ENCODE results near the gene TRIM6.

TRIM6 gene, protein sequence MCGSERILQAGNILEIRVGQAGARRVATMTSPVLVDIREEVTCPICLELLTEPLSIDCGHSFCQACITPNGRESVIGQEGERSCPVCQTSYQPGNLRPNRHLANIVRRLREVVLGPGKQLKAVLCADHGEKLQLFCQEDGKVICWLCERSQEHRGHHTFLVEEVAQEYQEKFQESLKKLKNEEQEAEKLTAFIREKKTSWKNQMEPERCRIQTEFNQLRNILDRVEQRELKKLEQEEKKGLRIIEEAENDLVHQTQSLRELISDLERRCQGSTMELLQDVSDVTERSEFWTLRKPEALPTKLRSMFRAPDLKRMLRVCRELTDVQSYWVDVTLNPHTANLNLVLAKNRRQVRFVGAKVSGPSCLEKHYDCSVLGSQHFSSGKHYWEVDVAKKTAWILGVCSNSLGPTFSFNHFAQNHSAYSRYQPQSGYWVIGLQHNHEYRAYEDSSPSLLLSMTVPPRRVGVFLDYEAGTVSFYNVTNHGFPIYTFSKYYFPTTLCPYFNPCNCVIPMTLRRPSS

DNA sequence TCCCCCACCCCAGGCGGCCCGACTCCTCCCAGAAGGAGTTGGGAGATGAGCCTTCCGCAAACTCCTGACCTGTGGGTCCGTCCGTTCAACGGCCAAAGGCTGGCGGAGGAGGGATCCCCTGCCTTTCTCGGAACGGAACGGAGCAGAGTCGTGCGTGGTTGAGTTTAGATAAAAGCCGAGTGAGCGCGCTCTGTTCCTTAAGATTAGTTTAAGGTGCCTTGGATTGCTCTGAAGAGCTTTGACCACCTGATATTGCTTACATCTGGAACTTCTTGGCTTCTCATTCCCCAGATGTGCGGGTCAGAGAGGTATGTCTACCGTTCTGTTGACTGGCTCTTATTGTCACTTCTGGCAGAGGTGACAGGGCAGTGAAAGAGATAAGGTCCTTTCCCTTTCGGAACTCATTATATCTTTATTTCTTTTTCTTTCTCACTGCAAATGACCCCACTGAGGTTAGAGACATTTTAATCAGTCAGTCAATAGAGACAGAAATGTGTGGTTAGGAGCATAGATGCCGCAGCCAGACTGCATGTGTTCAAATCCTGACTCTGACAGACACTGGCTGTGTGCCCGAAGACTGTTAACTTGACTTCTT lies at the start of gene TRIM6:
Gene TRIM6, plus strand, starts transcription at position 31 of the 595 bp plus-strand sequence. Its CDS starts 261 bp downstream, at position 292.
- Histone ChIP-seq H3K4me1 (peaks cover 14 to 34% (median 24%) of the 10 kb centered on the region in 10 experiments; a peak in 18 of 20 replicates), H4K20me1 (no peaks in the 10 kb centered on the region), H3K4me2 (peak within 1 kb of the TSS; percentile 67 to 88 (median 83)), H3K9ac (peak within 1 kb of the TSS; percentile 71 to 81 (median 76)), H3K36me3 (no peaks in the 10 kb centered on the region), H3K27me3 (no peaks in the 10 kb centered on the region), H3K4me3 (peak within 1 kb of the TSS; percentile 57 to 72 (median 62)), H3K27ac (peak within 1 kb of the TSS; percentile 29 to 84 (median 77); a peak in 21 of 22 replicates), H3K9me3 (replicated peaks in 1 of 11) (no peaks in the 10 kb centered on the region)
- no peak for TF ChIP-seq Cebpa-rat (IDR thresholded peaks at IDR 0.05)

DNA sequence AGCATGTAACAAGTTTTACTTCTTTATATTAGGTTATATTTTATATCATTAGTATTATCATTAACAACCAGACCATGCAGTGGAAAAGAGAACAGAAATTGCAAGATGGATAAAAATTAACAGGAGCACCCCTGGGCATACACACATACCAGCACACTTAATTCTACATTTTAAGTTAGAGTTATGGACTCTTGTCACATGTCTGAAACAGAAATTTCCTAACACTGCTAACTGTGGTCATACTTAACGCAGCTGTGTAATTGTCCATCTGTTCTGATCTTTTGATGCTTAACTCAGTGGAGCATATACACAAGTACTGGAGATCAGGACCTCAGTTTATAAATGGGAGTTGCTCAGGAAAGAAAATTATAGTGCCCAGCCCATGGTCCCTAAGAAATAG lies 48.5 kb upstream of the TRIM6 start:
- Histone ChIP-seq H3K27ac (no peak overlapping the region), H3K9ac (no peak overlapping the region)
- no peak for TF ChIP-seq Cebpa-rat (IDR thresholded peaks at IDR 0.05)

DNA sequence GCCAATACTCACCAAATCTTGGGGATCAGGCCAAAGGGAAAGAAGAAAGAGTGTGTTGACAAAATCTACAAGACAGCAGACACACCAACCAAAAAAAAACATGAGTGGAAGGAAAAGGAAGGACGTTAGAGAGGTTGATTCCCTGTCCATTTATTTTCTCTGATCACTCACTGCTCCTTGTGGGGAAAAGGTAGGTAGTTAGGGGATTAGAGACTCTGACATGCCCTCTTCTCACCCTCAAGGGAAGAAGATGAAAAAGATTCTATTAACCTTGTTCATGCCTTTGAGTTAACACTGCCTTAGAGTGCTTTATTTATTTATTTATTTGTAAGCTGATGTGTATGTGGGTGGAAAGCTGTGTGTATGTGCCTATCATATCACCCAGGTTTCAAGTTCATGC lies 48.0 kb upstream of the TRIM6 start, which contains the start of gene OR52H1:
Gene OR52H1, minus strand, starts transcription at position 101 of the 400 bp plus-strand sequence. CDS start 3,035 bp downstream, outside the sequence.
- H3K4me3 ChIP-seq = no peak within 1 kb of the TSS
- no peak within 1 kb of the TSS for H3K27ac ChIP-seq
- H3K9me3 ChIP-seq (replicated peaks in 1 of 11) = no peaks in the 10 kb centered on the region
- H3K36me3 ChIP-seq = no peaks in the 10 kb centered on the region
- H4K20me1 ChIP-seq = no peaks in the 10 kb centered on the region
- no peaks in the 10 kb centered on the region for H3K4me1 ChIP-seq
- H3K4me2 ChIP-seq = no peak within 1 kb of the TSS
- no peak within 1 kb of the TSS for H3K9ac ChIP-seq
- no peak for TF ChIP-seq Cebpa-rat (IDR thresholded peaks at IDR 0.05)
- H3K27me3 ChIP-seq = no peaks in the 10 kb centered on the region

More for the DNA sequence above, 48.5 kb upstream of the TRIM6 start:
- Histone ChIP-seq H3K4me3 (no peak overlapping the region), H4K20me1 (no peaks in the 10 kb centered on the region), H3K9me3 (replicated peaks in 1 of 11) (no peaks in the 10 kb centered on the region), H3K4me1 (no peaks in the 10 kb centered on the region), H3K36me3 (no peaks in the 10 kb centered on the region), H3K4me2 (no peak overlapping the region), H3K27me3 (no peaks in the 10 kb centered on the region)

DNA sequence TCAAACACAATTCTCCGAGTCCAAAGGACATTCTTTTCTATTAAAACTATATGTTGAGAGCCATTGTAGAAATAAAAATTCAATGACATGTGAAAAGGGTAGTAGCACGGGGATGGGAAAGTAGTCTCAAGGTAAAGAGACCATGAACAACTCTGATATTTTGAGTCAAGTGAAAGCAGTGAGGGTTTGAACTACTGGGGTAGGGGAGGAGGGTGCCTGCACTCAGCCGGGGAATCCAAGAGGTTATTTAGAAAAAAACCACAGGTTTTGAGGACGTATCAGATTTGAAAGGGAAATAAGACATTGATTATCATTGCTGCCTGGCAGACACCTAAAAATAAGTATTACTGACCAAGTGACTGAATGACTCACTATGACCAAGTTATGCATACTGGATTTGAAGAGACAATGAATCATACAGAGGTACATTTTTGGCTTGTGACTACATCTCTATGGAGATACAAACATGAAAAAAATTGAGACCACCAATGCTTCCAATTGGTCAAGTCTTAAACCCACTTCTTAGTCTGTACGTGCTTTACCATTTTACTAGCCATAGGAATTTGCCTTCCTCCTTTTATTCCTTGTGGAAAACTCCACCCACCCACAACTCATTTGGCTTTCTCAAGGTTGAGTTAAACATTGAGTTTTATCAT lies 45.9 kb upstream of the TRIM6 start:
- Histone ChIP-seq H3K4me3 (no peak overlapping the region), H3K36me3 (no peaks in the 10 kb centered on the region), H3K27ac (no peak overlapping the region), H3K9ac (no peak overlapping the region), H3K27me3 (no peaks in the 10 kb centered on the region), H3K9me3 (replicated peaks in 1 of 11) (no peaks in the 10 kb centered on the region), H3K4me1 (peaks cover 0 to 7% (median 4%) of the 10 kb centered on the region in 10 experiments; a peak in 11 of 20 replicates), H3K4me2 (no peak overlapping the region), H4K20me1 (no peaks in the 10 kb centered on the region)
- no peak for TF ChIP-seq Cebpa-rat (IDR thresholded peaks at IDR 0.05)

DNA sequence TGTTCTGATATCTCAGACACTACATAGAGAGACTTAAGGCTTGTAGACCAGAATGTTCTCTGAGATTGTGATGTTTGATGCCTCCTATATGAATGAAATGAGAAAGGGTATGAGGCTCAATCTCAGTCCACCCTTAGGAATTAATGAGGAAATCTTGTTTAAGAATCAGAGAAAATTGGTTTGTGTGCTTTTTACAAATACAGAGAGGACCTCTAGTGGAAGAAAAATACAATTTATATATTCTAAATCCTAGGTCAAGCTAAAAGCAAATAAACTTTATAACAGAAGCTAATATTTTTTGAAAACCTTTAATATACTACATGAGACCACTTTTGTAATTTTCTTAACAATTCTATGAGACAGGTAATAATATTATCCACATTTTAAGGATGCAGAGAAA lies 43.1 kb upstream of the TRIM6 start:
- no peak overlapping the region for H3K27ac ChIP-seq
- no peak overlapping the region for H3K4me2 ChIP-seq
- H3K9me3 ChIP-seq (replicated peaks in 1 of 11) = no peaks in the 10 kb centered on the region
- H3K9ac ChIP-seq = no peak overlapping the region
- TF ChIP-seq Cebpa-rat (IDR thresholded peaks at IDR 0.05) = no peak
- no peaks in the 10 kb centered on the region for H3K27me3 ChIP-seq
- no peaks in the 10 kb centered on the region for H4K20me1 ChIP-seq
- peaks cover 3 to 14% (median 8%) of the 10 kb centered on the region in 10 experiments; a peak in 14 of 20 replicates for H3K4me1 ChIP-seq
- no peaks in the 10 kb centered on the region for H3K36me3 ChIP-seq
- no peak overlapping the region for H3K4me3 ChIP-seq

DNA sequence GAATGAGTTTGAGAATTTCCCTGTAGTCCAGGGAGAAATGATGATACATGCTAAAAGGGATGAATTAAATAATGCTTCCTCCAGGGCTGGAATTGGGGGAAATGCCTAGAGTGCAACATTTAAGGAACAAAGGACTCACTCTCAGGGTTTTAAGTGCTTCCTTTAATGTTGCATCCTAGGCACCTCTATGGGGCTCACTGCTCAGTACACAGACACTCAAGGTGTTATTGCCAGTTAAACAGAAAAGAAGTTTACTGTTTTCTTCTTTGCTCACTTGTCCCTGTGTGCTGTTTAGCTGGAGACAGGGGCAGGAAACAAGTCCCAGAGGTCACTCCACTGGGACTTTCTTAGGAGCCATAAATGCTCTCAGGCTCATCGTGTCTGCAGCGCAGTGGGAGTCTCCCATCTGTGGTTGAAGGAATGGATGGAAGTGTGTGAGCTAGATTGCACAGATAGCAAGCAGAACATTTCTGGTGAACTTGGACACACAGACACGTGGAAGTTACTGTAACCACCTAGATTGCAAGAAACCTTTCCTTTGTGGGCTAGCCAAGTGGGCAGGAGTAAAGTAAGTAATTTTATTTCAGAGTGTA lies 39.7 kb upstream of the TRIM6 start:
- Histone ChIP-seq H3K4me1 (peaks cover 3 to 14% (median 8%) of the 10 kb centered on the region in 10 experiments; a peak in 14 of 20 replicates), H3K27ac (no peak overlapping the region), H3K27me3 (no peaks in the 10 kb centered on the region), H3K9ac (no peak overlapping the region), H3K4me3 (no peak overlapping the region), H3K36me3 (no peaks in the 10 kb centered on the region), H3K9me3 (replicated peaks in 1 of 11) (no peaks in the 10 kb centered on the region), H3K4me2 (peak overlapping the region in 2 of 11 experiments; percentile 7 to 25; a peak in 2 of 22 replicates), H4K20me1 (no peaks in the 10 kb centered on the region)
- no peak for TF ChIP-seq Cebpa-rat (IDR thresholded peaks at IDR 0.05)

DNA sequence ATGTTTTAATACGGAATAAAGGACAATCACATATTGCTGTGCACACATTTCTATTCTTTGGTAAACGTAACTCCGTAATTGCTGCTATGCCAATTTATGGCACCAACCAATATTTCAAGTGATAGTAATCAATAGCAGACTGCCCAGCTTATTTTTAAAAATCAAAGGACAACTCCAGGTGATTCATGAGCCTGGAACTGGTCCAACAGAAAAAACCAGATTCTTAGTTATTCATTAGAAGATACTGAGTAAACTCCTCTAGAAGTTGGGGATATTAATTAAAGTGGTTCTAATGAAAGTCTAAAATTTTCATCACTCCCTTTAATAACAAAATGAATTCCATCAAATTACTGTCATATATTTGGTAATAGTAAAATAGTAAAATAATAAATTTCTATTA lies 38.7 kb upstream of the TRIM6 start:
- H3K4me3 ChIP-seq = no peak overlapping the region
- no peaks in the 10 kb centered on the region for H4K20me1 ChIP-seq
- H3K27me3 ChIP-seq = no peaks in the 10 kb centered on the region
- H3K4me1 ChIP-seq = peaks cover 3 to 14% (median 8%) of the 10 kb centered on the region in 10 experiments; a peak in 14 of 20 replicates
- TF ChIP-seq Cebpa-rat (IDR thresholded peaks at IDR 0.05) = no peak
- no peak overlapping the region for H3K27ac ChIP-seq
- no peak overlapping the region for H3K9ac ChIP-seq
- no peak overlapping the region for H3K4me2 ChIP-seq
- no peaks in the 10 kb centered on the region for H3K36me3 ChIP-seq
- H3K9me3 ChIP-seq (replicated peaks in 1 of 11) = no peaks in the 10 kb centered on the region

DNA sequence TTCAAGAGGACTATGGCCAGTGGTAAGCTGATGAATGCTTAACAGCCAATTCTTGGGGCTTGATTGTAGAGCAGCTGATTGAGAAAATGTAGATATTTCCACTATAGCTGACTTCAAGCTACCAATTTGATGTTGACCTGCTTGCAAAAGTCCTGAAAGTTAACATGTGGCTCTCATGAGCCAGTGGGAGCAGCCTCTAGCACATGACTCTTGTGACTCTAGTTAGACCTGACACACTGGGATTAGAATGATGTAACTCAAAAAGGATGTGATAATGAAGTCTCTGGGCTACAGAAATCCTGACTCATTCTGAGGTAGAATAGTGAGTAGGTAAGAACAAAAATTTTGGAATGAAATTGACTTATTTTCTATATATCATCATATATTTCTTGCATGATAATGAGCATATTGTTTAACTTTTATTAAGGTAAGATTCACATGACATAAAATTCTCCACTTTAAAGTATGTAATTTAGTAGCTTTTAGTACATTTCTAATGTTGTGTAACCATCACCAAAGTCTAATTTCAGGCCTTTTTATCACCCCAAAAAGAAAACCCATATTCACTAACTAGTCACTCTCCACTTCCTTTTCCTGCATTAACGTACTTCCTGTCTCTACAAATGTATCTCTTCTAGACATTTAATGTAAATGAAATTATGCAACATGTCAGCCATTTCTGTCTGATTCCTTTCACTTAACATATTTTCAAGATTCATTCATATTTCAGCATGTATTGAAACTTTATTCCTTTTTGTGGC lies 32.0 kb upstream of the TRIM6 start:
- Histone ChIP-seq H3K36me3 (no peaks in the 10 kb centered on the region), H3K4me1 (0 out of 20 replicates have a peak, but pooled peaks cover 0 to 6% (median 0%) of the 10 kb centered on the region in 10 experiments), H3K4me3 (no peak overlapping the region), H3K27me3 (no peaks in the 10 kb centered on the region), H3K9ac (no peak overlapping the region), H3K27ac (no peak overlapping the region), H3K4me2 (peak overlapping the region in 1 of 11 experiments; percentile 16; a peak in 2 of 22 replicates), H4K20me1 (no peaks in the 10 kb centered on the region), H3K9me3 (replicated peaks in 1 of 11) (peaks cover 0 to 14% (median 8%) of the 10 kb centered on the region in 11 experiments; a peak in 11 of 22 replicates)
- no peak for TF ChIP-seq Cebpa-rat (IDR thresholded peaks at IDR 0.05)
